ENCODE results near the gene MACROD2.

DNA sequence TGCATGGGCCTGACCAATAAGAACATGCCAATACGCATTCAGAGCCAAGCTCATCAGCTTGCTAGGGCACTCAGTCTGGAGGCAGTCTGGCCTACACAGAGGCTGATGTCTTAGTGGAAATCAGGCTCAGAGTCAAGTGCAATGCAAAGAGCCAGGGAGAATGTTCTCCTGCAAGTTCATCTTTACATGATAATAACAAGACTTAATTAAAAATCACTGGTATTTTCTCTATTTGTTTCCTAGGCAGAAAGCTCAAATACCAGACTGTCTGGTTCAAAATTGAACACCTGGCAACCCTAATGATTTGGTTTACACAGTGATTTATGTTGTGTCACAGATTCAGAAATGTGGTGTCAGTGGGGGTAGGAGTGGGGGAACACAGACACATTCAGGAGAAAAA is 1031.4 kb downstream of the MACROD2 start:
- TF ChIP-seq RAD21 (IDR thresholded peaks at IDR 0.05) (no peak), TAF1 (conservative IDR thresholded peaks at IDR 0.05) (no peak), EGR1 (IDR thresholded peaks at IDR 0.05; ENCODE audit: low read depth in 2 of 2) (no peak), JUND (IDR thresholded peaks at IDR 0.05) (no peak), YY1 (IDR thresholded peaks at IDR 0.05) (no peak)
- TF ChIP-seq, protein P1, sequence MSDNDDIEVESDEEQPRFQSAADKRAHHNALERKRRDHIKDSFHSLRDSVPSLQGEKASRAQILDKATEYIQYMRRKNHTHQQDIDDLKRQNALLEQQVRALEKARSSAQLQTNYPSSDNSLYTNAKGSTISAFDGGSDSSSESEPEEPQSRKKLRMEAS (IDR thresholded peaks at IDR 0.05), result no peak
- TF ChIP-seq, protein P2, sequence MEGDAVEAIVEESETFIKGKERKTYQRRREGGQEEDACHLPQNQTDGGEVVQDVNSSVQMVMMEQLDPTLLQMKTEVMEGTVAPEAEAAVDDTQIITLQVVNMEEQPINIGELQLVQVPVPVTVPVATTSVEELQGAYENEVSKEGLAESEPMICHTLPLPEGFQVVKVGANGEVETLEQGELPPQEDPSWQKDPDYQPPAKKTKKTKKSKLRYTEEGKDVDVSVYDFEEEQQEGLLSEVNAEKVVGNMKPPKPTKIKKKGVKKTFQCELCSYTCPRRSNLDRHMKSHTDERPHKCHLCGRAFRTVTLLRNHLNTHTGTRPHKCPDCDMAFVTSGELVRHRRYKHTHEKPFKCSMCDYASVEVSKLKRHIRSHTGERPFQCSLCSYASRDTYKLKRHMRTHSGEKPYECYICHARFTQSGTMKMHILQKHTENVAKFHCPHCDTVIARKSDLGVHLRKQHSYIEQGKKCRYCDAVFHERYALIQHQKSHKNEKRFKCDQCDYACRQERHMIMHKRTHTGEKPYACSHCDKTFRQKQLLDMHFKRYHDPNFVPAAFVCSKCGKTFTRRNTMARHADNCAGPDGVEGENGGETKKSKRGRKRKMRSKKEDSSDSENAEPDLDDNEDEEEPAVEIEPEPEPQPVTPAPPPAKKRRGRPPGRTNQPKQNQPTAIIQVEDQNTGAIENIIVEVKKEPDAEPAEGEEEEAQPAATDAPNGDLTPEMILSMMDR (IDR thresholded peaks at IDR 0.05; ENCODE audit: low read depth, low read length, missing input control), result no peak
- TF ChIP-seq, protein P3, sequence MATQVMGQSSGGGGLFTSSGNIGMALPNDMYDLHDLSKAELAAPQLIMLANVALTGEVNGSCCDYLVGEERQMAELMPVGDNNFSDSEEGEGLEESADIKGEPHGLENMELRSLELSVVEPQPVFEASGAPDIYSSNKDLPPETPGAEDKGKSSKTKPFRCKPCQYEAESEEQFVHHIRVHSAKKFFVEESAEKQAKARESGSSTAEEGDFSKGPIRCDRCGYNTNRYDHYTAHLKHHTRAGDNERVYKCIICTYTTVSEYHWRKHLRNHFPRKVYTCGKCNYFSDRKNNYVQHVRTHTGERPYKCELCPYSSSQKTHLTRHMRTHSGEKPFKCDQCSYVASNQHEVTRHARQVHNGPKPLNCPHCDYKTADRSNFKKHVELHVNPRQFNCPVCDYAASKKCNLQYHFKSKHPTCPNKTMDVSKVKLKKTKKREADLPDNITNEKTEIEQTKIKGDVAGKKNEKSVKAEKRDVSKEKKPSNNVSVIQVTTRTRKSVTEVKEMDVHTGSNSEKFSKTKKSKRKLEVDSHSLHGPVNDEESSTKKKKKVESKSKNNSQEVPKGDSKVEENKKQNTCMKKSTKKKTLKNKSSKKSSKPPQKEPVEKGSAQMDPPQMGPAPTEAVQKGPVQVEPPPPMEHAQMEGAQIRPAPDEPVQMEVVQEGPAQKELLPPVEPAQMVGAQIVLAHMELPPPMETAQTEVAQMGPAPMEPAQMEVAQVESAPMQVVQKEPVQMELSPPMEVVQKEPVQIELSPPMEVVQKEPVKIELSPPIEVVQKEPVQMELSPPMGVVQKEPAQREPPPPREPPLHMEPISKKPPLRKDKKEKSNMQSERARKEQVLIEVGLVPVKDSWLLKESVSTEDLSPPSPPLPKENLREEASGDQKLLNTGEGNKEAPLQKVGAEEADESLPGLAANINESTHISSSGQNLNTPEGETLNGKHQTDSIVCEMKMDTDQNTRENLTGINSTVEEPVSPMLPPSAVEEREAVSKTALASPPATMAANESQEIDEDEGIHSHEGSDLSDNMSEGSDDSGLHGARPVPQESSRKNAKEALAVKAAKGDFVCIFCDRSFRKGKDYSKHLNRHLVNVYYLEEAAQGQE (IDR thresholded peaks at IDR 0.05), result no peak
- TF ChIP-seq, protein P4, sequence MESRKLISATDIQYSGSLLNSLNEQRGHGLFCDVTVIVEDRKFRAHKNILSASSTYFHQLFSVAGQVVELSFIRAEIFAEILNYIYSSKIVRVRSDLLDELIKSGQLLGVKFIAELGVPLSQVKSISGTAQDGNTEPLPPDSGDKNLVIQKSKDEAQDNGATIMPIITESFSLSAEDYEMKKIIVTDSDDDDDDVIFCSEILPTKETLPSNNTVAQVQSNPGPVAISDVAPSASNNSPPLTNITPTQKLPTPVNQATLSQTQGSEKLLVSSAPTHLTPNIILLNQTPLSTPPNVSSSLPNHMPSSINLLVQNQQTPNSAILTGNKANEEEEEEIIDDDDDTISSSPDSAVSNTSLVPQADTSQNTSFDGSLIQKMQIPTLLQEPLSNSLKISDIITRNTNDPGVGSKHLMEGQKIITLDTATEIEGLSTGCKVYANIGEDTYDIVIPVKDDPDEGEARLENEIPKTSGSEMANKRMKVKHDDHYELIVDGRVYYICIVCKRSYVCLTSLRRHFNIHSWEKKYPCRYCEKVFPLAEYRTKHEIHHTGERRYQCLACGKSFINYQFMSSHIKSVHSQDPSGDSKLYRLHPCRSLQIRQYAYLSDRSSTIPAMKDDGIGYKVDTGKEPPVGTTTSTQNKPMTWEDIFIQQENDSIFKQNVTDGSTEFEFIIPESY (IDR thresholded peaks at IDR 0.05), result no peak
- TF ChIP-seq, protein P5, sequence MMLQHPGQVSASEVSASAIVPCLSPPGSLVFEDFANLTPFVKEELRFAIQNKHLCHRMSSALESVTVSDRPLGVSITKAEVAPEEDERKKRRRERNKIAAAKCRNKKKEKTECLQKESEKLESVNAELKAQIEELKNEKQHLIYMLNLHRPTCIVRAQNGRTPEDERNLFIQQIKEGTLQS (IDR thresholded peaks at IDR 0.05), result no peak

All from liver (tissue), 3 donors.